Kidney (tissue), 14 donors: ENCODE results near the gene CDX1. TPM values are rescaled to one million over a fixed set of nuclear protein-coding genes. Genes with fewer than 3 reads are reported as not detected.

Source experiments
- DNase-seq, 5 donors: peaks; one replicate each; pipeline ENCODE4 v3.0.0-alpha.2; 2013 to 2020
- FAIRE-seq: peaks from 2 replicates; lab custom pipeline; 2012; peaks lifted over from hg19 to GRCh38; lab: Jason Lieb, UNC
- H3K27ac ChIP-seq, 2 donors: one replicate each; pipeline ENCODE4 v1.7.0; 2013; ENCODE audit warnings: low read depth in 2 of 2, low read length in 2 of 2, inconsistent platforms in 1 of 2
- H3K27me3 ChIP-seq: one replicate; pipeline ENCODE4 v1.7.1; 2013; ENCODE audit warnings: low read length, inconsistent platforms; ENCODE audit not compliant: control insufficient read depth, insufficient read depth
- H3K36me3 ChIP-seq, 3 donors: one replicate each; pipeline versions ENCODE4 v1.7.0 to v1.7.1; 2013; ENCODE audit warnings: low read length in 3 of 3, control low read depth in 1 of 3, inconsistent platforms in 1 of 3; ENCODE audit not compliant: insufficient read depth in 3 of 3, control insufficient read depth in 2 of 3
- H3K4me1 ChIP-seq, 3 donors: one replicate each; pipeline versions ENCODE4 v1.7.0 to v1.7.1; 2013; ENCODE audit warnings: low read length in 3 of 3, inconsistent platforms in 1 of 3, low read depth in 1 of 3; ENCODE audit not compliant: control insufficient read depth in 2 of 3, insufficient read depth in 2 of 3
- H3K4me3 ChIP-seq, 3 donors: one replicate each; pipeline versions ENCODE4 v1.7.0 to v1.8.1; 2013; ENCODE audit warnings: low read length in 3 of 3, control low read depth in 1 of 3, inconsistent platforms in 1 of 3
- H3K9ac ChIP-seq, 3 donors: one replicate each; pipeline versions ENCODE4 v1.7.0 to v1.7.1; 2013; ENCODE audit warnings: low read length in 3 of 3, control low read depth in 1 of 3, inconsistent platforms in 1 of 3
- H3K9me3 ChIP-seq, 3 donors: one replicate each; pipeline versions ENCODE4 v1.7.0 to v1.7.1; 2013; ENCODE audit warnings: low read length in 3 of 3, control low read depth in 1 of 3, inconsistent platforms in 1 of 3; ENCODE audit not compliant: control insufficient read depth in 2 of 3, insufficient read depth in 1 of 3
- intact Hi-C: fragments of 100-400 bp; cut with DNase I; formaldehyde crosslinking; loops from one replicate; pipeline ENCODE4 v1.11.1; 2022
- polyA plus RNA-seq: library from polyadenylated mRNA; stranded (reverse); fragments of 350-450 nt; fragmentation: Illumina TruSeq; extraction: RNeasy Lipid Tissue Mini Kit (QIAGEN cat#74804); gene quantifications from one replicate; pipeline ENCODE4 v1.2.3, GENCODE V29; 2014; ENCODE audit warnings: low read depth, low replicate concordance; ENCODE audit not compliant: insufficient read depth
- total RNA-seq: library from RNA; stranded (reverse); fragmentation: NEBNext Ultra II Directional; extraction: Animal tissue kit (Norgen Biotek cat#: 25700); gene quantifications from one replicate; pipeline ENCODE4 v1.2.1, GENCODE V29; 2021
- TF ChIP-seq, protein P1 (sequence below): IDR thresholded peaks from 3 replicates; pipeline ENCODE4 v1.5.1; 2012; ENCODE audit warnings: mild to moderate bottlenecking, moderate library complexity, borderline replicate concordance; ENCODE audit not compliant: insufficient read depth; ENCODE audit errors: extremely low read depth
- donor health status: control.
- donor health status: control.
- donor health status: control.
- donor health status: control.
- donor health status: control.
- donor health status: DM: yes; HTN: yes; CAD: no.
- donor health status: Normal renal cell carcinoma (clear cell type).

CDX1 gene
- total and polyA plus RNA-seq, 2 donors from 2014 or later: 0.39 TPM; not detected in 1

DNA sequence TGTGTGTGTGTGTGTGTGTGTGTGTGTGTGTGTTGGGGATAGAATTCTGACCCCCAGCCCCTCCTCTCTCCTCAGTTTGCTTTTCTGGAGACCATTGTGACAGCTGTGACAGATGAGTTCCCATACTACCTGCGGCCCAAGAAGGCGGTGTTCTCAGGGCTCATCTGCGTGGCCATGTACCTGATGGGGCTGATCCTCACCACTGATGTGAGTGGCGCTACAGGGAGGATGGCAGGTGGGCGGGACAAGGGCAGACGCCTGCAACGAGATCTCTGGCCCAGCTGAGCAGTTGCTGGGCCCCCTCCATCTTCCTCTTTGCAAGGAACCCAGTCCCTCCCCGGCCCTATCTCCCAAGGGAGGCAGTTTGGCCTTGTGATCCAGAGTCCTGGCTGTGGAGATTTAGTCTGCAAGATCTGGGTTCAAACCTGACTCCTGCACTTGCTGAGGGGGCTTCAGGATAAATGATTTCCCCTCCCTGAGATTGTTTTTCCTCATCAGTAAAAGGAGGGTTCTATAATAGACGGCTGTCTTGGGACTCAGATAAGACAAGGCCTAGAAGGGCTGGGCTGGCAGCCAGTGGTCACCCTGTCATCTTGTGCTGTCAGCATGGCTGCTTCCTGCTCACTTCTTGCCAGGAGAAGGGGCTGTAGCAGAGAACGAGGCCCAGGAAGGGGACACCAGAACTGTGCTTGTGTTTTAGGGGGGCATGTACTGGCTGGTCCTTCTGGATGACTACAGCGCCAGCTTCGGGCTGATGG lies 37.4 kb downstream of the CDX1 start:
- no peak overlapping the region for H3K27ac ChIP-seq
- no peaks in the 10 kb centered on the region for H3K27me3 ChIP-seq
- no peaks in the 10 kb centered on the region for H3K4me1 ChIP-seq
- H3K4me3 ChIP-seq: no peak overlapping the region
- no peak overlapping the region for H3K9ac ChIP-seq
- H3K36me3 ChIP-seq: no peaks in the 10 kb centered on the region
- intact Hi-C loops: no loop called here
- DNase-seq (peak in 1 of 5 donors; percentile 58), FAIRE-seq (no peak)
- H3K9me3 ChIP-seq: no peaks in the 10 kb centered on the region
- TF ChIP-seq, protein P1, sequence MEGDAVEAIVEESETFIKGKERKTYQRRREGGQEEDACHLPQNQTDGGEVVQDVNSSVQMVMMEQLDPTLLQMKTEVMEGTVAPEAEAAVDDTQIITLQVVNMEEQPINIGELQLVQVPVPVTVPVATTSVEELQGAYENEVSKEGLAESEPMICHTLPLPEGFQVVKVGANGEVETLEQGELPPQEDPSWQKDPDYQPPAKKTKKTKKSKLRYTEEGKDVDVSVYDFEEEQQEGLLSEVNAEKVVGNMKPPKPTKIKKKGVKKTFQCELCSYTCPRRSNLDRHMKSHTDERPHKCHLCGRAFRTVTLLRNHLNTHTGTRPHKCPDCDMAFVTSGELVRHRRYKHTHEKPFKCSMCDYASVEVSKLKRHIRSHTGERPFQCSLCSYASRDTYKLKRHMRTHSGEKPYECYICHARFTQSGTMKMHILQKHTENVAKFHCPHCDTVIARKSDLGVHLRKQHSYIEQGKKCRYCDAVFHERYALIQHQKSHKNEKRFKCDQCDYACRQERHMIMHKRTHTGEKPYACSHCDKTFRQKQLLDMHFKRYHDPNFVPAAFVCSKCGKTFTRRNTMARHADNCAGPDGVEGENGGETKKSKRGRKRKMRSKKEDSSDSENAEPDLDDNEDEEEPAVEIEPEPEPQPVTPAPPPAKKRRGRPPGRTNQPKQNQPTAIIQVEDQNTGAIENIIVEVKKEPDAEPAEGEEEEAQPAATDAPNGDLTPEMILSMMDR: no peak

DNA sequence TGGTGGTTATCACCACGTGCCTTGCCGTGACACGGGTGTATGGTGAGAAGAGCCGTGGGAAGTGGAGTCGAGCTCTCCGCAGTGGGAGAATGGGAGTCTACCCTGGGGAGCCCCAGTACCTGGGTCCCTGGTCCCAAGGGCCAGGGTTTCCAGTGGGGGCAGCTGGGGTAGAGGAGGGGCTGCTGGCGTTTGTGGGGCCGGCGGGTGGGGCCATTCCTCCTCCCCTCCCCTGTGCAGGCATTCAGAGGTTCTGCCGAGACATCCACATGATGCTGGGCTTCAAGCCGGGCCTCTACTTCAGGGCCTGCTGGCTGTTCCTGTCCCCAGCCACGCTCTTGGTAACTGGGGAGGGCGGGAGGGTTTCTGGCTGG lies 38.0 kb downstream of the CDX1 start:
- FAIRE-seq: no peak
- H3K9ac ChIP-seq: no peak overlapping the region
- TF ChIP-seq, protein P1: no peak

DNA sequence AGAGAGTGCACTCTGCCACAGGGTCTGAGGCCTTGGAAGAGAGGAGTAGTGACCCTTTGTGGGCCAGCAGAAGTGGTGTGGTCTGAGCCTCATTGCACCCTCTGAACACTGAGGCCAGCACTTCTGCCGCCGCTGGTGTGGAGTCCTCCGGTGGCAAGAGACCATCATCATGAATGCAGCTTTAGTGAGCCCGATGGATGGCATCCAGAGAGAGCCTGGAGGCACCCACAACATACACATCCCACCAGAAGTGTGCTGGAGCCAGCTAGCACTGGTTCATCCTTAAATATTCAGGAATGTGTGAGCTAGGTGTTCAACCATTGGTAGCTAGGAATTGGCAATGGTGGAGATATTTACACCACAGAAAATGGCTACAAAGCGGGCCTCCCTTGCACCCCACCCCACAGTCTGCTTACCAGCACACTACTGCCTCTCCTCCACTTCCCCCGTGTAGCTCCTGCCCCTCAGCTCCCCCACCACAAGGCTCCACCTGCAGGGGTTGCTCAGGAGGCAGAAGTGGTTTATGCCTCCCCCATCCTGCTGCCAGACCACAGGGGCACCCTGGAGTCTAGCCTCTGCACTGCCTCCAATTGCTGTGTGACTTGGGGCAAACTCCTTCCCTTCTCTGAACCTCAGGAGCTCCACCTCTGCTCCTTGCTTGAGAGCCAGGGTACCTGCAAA lies 39.7 kb downstream of the CDX1 start:
- Histone ChIP-seq H3K4me3 (no peak overlapping the region), H3K36me3 (no peaks in the 10 kb centered on the region), H3K4me1 (no peaks in the 10 kb centered on the region), H3K9me3 (no peaks in the 10 kb centered on the region), H3K9ac (no peak overlapping the region), H3K27ac (no peak overlapping the region), H3K27me3 (no peaks in the 10 kb centered on the region)
- intact Hi-C loops: no loop called here
- DNase-seq: no peak
- no peak for FAIRE-seq
- TF ChIP-seq, protein P1: no peak

More for the DNA sequence above, 38.0 kb downstream of the CDX1 start:
- intact Hi-C loops: no loop called here
- H3K36me3 ChIP-seq: no peaks in the 10 kb centered on the region
- H3K4me3 ChIP-seq: no peak overlapping the region
- H3K27me3 ChIP-seq: no peaks in the 10 kb centered on the region
- DNase-seq: peak in 1 of 5 donors; percentile 43
- no peaks in the 10 kb centered on the region for H3K9me3 ChIP-seq
- no peaks in the 10 kb centered on the region for H3K4me1 ChIP-seq
- no peak overlapping the region for H3K27ac ChIP-seq
